Stimulated activated CD4-positive, alpha-beta T cell treated with anti-CD3 and anti-CD28 coated beads, Interleukin-1b, Interleukin-23, amount 100 ng/mL, for 1 hour (primary cell): ENCODE results near the gene ARHGAP26.

ENCODE experiments used
- DNase-seq, 2 donors: peaks; one replicate each; pipeline ENCODE4 v3.0.0-alpha.2; 2020; ENCODE audit warnings: low read depth in 2 of 2

ARHGAP26 gene

DNA sequence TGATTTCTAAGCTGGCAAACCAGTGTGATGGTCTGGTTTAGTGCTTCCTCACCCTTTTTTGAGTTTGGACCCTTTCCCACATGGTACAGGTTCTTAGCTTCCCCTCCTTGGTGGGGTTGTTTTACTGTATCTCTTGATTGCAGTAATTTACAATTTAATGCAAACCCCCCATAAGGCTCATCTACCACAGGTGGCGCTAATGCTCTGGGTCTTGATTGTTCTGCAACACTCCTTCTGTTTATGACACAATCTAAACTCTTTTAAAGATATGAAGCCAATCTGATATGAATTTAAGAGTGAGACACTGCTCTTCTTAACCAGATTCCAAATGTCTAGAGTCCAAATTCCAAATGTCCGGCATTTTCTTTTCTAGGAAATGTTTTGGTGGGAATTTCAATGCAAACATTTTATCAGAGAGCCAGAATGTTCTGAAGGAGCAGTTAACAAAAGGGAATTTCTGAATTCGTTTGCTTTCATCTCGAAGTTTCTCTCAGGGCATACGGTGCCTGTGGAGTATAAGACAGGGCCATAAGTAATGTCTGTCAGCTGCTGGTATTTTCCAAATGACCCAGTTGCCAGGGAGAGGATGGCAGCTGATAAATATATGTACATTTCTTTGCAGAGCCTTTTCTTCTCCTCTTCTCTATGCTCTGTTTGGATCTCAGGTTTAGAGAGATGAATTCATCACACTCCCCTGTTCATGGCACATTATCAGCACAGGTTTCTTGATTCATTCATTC lies 246.8 kb downstream of the ARHGAP26 start:
- no peak for DNase-seq

DNA sequence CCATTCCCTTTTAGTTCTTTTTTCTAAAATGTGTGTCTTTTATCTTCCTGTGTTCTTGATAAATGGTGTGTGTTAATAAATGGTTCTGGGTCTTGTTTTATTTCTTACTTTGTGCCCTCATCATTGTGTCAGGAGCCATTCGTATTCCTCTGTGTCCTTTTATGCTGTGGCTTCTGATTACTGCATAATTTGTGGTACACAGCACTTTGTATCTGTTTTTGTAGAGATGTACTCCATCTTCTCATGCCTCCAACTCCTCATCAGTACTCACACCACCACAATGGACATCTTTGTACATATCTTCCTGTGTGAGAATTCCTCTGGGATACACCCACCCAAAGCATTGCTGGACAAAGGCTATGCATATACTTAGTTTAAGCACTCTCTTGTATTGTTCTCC lies 247.4 kb downstream of the ARHGAP26 start:
- DNase-seq = no peak

DNA sequence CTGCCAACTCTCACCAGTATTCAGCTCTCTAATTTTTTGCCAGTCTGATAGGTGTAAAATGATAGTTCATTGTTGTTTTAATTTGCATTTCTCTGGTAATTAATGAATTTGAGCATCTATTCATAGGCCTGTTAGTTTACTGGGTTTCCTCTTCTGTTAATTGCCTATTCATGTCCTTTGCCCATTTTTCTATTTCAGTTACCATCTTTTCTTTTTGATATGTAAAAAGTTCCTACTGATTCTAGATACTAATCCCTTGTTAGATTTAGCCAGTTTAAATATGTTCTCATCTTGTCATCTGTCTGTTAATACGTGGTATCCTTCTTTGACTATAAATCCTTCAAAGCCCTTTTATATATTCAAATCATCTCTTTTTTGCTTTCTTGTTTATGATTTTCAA lies 247.8 kb downstream of the ARHGAP26 start:
- no peak for DNase-seq

DNA sequence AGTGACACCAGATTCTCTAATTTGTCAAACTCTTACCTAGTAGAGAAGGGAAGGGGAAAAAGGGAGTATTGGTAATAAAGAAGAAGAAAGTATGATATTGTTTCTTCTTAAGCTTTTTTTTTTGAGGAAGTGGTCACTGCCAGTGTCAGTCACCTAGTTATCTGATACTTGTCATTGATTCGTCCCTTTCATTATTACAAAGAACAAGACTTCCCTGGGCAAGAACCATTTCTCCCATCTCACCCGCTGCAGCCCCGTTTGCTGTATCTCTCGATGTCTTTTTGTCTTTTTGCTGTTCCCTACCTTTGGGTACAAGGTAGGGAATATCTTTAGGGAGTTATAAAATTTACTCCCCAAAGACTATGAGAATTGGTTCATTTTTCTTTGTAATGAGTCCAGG lies 249.0 kb downstream of the ARHGAP26 start:
- DNase-seq = no peak

DNA sequence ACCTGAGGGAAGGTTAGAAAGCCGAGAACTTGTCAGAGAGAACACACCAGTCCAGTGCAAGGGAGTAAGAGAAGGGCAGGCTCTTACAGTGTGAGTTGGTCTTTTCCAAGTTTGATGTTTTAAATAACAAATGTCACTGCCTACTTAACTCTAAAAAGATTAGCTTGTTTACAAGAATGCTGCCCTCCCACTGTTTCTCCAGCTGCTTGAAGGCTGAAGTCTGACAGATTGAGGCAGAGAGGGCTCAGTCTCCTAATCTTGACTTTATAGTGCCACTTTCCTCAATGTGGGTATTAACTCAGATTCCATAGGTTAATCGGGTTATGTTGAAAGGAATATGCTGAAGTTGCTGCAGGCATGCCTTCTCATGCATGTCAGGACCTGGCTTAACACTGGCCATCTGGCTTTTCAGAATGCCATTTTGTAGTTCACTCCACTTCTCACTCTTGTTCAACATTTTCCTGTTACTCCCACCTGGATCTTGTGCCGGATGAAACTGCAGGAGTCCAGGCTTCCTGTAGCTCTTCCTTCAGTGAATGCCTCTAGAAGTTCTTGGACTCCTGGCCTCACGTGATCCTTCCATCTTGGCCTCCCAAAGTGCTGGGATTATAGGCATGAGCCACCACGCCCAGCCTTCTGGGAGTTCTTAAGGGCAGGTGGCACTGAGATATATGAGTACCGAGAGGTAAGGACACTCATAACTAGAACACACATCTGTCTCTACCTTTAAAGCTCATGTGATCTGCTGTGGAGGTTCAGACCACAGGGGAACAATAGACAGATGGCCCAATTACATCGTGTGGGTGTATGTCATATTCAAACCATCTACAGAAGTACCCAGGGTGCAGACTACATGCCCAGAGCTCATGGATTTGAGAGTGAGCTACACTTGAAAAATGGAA lies 249.7 kb downstream of the ARHGAP26 start:
- no peak for DNase-seq

DNA sequence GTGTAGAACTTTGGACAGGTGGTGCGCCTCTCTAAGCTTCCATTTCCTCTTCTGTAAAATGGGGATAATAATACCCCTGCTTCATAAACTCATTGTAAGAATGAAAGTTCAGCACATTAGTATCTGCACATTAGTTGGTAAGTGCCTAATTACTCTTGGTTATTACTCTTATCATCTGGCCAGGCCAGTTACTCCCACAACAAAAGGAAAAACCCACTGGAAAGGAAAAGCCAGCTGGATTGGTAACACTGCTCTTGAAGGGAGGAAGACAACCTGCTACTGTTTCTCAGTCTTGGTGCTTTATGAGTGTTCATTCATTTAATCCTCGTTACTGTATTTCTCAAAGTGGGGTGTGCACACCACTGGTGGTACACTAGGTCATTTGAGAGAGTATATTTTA lies 251.4 kb downstream of the ARHGAP26 start:
- no peak for DNase-seq

DNA sequence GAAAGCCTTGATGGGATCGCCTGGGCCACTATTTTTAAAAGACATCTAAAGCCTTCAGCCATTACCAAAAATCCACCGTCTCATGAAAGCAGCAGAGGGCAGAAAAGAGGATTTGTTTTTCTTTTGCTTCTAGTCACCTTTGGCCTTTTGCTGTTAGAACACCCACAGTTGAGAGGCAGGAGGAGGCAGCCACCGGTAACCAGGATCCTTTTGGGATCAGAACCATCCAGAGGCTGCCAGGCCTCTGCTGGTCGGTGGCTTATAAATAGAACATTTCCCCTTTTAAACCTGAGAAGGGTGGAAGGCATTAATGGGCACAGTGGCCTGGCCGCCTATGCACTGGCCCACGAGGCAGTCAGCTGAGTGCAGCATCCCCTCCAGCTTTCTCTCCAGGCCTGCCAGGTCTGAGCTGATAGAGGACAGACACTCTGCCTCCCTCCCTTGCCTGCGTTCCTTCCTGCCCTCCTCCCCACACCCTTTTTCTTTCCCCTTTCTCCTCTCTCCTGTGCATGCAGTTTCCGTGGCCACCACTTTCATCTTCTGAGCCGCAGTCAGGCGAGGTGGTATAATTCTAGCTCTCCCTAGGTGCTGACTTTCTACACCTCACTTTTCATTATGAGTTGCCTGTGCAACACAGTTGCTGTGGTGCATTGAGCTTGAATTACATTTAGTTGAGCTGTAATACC lies 253.4 kb downstream of the ARHGAP26 start:
- no peak for DNase-seq

DNA sequence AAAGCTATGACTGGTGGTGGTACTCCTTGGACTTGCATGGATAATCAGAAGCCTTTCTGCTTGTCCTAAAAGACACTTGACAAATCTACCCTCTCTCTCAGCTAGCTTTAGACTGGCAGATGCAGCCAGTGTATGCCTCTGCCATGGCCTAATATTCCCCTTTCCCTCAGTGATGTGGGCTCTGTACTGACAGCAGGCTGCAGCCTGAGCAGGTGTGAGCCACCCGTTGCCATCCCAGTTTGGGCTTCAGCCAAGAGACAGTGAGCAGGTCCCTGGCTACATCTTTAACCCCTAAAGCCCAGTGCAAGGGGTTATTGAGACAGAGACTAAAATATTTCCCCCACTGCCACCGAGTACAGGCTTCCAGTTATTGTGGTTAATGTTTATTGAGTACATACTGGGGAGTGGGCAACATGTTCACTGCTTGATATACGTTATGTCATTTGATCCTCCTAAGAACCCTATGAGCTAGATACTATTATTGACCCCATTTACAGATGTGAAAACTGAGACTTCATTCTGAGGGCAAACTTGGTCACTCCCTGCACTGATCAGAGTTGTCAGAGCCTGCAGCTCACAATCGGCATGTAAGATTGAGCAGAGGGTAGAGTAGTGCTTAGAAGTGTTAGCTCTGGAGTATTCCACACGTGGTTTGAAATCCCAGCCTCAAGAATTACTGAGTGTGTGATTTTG lies 254.2 kb downstream of the ARHGAP26 start:
- no peak for DNase-seq

DNA sequence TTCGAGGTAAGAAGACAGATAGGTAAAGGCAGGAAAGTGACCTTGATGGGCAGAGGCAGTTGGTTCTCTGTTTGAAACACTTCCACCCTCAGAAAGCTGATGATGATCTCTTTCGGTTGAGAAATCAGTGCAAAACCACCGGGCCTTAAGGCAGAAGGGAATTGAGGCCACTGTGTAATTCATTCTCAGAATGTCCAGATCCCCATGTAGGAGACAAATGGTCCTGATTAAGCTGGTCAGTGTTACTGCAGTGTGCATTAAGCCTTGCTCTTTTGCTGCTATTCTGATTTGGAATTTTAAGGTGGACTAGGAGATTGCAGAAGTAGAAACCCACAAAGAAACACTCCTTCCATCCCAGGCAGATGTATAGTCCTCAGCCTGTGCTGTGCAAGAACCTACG lies 255.2 kb downstream of the ARHGAP26 start:
- DNase-seq = no peak

DNA sequence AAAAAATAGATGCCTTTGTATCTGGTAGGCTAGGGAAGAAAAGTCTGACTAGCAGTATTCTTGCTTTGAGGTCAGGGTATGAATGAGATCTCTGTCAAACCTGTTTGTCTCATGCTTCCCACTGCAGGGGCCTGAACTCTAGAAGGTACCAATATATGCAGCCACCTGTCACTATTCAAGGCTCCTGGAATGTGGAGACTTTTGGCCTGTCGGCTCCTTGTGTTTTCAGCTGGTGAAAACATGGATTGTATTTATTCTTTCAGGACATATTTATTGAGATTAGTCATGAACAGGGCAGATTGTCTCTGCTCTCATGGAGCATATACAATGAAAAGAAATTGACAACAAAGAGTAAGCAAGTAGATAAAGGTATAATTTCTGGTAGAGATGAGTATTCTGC lies 255.8 kb downstream of the ARHGAP26 start:
- no peak for DNase-seq

DNA sequence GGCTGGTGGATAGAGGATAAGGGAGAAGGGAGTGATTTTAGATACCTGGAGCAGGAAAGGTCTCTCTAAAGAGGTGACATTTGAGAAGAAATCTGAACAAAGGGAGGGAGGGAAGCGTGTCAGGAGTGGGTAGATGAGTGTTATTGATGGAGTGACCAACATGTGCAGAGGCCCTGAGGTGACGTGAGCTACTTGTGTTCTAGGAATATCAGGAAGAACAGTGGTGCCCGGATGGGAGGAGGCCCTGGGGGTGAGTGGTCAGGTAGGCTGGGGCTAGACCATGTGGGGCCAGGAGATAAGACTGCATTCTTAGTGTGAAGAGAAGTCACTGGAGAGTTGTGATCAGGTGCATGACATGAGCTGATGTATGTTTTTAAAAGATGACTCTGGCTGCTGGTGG lies 256.2 kb downstream of the ARHGAP26 start:
- no peak for DNase-seq

DNA sequence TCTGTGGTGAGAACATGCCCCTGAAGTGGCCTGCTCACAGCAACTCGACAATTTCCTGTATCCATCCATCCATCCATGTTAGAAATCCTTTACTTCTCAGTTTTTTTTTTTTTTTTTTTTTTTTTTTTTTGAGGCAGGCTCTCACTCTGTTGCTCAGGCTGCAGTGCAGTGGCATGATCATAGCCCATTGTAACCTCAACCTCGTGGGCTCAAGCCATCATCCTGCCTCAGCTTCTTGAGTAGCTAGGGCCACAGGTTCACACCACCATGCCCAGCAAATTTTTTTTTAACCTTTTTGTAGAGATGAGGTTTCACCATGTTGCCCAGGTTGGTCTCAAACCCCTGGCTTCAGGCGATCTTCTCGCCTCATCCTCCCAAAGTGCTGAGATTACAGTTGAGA lies 259.1 kb downstream of the ARHGAP26 start:
- DNase-seq = no peak

DNA sequence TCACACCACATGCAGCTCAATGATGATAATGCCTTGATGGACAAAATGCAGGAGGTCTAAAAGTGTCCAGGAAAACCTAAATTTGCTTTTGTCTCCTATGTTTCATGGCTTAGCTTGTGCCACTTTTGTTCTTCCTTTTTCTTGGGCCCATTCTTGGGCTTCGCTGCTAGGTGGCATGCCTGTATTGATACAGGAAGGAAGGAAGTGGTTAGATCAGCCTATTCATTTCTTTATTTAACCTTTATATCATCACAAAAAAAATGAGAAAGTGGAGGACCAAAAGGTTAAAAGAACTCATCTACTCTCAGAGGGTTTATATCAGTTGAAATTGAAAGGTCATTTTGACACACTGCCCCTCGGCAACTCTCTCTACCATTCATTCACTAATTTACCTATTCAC lies 260.2 kb downstream of the ARHGAP26 start:
- DNase-seq = no peak

DNA sequence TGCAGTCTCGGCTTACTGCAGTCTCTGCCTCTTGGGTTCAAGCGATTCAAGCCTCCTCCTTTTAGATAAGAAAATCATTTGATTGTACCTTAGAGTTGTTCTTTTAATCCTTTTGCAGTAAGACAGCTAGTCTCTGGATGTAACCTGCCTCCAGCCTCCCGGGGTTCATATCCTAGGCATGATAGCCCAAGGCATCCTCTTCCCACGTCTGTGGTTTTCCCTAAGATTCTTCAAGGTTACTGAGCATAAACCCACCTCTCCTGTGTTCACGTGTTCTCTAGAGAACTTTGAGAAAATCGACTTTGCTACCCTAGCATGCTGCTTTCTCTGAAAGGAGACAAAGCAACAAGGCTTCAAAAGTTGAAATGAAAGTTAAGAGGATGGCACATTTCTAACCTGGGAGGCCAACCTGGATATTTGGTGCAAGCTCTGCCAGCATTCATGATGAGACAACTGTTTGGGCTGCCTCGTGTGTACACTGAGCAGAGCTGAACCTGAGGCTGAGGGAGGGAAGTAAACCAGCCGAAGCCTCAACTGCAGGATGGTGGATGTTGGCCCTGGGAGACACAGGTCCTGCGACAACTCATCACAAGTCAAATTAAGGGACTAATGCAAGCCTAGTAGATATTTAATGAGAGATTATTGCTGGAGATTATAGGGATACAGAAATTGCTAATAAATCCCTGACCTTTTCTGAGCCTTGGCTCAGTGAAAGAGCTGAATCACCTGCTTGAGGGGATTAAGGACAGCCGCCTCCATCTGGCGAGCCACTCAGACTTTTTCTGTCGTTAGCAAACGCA lies 261.8 kb downstream of the ARHGAP26 start:
- no peak for DNase-seq

DNA sequence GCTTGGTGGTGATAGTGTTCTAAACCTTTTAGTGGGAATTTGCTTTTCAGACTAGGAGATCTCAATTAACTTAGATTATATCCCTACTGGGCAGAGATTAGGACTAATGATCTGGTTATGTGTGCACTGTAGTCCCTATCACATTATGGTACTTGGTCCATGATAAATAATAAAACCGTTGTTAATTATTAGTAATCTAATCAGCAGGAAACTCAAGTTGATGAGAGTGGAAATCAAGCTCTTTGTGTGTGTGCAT lies 262.3 kb downstream of the ARHGAP26 start:
- no peak for DNase-seq

DNA sequence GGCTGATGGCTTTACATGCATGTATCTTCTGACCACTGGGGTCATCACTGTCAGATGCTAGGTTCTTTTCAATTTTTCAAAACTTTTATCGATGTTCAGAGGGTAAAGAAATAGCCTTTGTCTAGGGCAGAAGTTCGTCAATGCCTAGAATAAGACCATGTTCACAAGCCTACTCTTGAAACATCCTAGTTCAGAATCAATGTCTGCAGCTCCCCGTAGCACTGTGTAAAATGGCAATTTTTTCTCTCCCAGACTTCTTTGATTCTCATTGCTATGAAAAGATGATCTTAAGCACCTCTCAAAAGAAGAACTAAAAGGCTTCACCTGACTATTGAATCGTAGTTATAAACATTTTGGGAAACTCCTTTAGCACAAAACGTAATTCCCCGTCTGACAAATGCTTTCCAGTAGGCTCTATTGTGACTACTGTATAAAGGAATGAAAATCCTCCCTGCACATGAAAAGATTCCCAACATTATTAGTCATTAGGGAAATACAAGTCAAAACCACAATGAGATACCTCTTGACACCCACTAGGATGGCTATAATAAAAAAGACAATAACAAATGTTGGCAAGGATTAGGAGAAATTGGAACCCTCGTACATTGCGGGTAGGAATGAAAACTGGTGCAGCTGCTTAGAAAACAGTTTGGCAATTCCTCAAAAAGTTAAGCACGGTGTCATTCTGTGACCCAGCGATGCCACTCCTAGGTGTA lies 263.5 kb downstream of the ARHGAP26 start:
- no peak for DNase-seq

DNA sequence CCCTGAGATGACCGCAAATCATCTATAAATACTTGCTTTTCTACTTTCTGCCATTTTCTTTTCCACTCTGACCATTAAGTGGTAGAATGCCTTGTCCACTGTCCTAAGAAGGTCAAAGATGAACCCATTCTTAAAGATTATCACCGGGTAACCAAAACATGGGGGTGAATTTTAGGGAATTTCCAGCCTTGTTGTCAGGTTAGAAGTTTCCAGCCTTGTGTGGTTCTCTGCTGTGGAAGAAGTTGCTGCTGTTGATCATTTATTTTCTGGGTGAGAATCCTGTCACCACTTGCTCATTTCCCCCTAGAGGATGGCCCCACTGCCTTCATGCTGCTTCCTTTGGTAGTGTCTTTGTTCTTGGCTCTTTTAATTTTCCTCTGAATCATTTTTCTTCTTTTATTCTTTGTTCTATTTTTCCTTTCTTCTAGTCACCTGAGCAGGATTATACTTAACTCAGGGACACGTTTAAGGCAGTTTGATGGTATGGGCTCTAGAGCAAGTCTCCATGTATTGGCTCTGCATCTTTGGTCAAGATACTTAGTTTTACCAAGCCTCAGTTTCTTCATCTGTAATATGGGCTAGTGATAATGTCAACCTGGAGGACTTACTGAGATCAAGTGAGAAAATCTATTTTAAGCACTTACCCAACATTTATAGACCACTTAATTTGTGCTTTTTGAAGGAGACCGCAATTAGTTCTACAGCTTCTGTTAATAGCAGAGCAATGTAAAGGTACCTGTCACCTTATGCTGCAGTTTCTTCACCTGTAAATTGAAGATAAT lies 266.2 kb downstream of the ARHGAP26 start:
- DNase-seq = no peak

DNA sequence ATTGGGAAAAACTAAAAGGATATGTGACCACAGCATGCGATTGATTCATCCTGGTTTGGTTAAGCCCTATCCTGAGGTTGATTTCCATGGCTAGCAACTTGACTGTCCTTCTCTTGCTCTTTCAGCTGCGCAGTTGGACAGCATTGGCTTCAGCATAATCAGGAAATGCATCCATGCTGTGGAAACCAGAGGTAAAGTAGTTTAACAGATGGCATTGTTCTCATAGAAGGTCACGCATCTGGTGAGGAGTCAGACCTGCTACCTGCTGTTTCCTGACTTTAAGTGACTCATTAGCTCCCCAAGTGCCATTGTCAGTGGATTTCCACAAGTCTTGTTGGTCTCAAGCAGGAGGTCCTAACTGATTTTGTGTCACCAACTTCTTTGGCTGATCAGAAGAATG lies 266.9 kb downstream of the ARHGAP26 start:
- no peak for DNase-seq

DNA sequence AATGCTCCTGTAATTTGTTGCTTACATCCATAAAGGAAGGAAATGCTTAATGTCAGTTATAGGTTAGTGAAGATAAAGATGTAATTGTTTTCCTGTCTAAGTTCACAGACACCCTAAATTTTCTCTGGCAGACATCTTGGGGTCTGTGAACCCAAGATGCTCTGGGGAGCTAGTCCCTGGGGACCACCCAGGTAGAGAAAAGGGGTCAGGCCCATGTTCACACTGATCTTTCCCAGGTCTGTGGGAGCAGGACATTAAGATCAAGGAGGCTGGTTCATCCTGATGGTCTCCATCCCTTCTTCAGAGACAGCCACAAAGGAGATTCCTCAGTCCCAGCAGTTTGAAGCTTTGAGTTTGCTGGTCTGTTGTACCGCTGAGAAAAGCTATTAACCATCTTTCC lies 267.5 kb downstream of the ARHGAP26 start:
- no peak for DNase-seq

DNA sequence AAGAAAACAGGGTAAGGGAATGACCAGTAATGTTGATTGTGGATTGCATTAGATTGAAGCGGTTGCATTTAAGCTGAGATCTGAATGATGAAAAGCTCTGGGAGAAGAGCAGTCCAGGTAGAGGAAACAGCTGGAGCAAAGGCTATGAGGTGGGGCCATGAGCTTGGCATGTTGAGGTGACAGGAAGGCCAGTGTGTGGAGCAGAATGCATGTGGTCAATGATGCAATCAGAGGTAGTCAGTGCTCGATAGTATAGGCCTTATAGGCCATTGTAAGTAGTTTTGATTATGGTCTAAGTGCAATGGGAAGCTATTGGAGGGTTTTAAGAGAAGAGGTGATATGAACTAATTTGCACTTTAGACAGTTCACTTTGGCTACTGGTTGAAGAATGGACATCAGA lies 270.4 kb downstream of the ARHGAP26 start:
- DNase-seq = no peak
